Stimulated activated naive CD8-positive, alpha-beta T cell treated with anti-CD3 and anti-CD28 coated beads, Interleukin-15, amount 100 ng/mL, for 72 hours (primary cell): ENCODE measurements around the gene ZC3H6.
"Not testable (repeated sequence)": the region's sequence is repeated elsewhere in the genome, so short reads cannot be mapped to it uniquely, and the experiment has no call there.

Experiments used
- ATAC-seq: fragments of 150-1000 bp; cut with Tn5 transposase; 2 replicates; pipeline ENCODE4 v1.10.0; 2021; ENCODE audit warnings: mild to moderate bottlenecking, moderate library complexity
- DNase-seq, 2 donors: peaks; one replicate each; pipeline ENCODE4 v3.0.0; 2021 to 2022
- H3K27ac Mint-ChIP-seq, 2 donors: one replicate each; pipeline ENCODE4 v1.8.0; 2022; ENCODE audit warnings: mild to moderate bottlenecking in 2 of 2, mixed read lengths in 2 of 2, moderate library complexity in 2 of 2
- H3K27me3 Mint-ChIP-seq: one replicate; pipeline ENCODE4 v1.8.0; 2022; ENCODE audit warnings: mixed read lengths
- H3K4me1 Mint-ChIP-seq: one replicate; pipeline ENCODE4 v1.8.0; 2022; ENCODE audit warnings: mild to moderate bottlenecking, mixed read lengths
- H3K4me3 Mint-ChIP-seq, 2 donors: one replicate each; pipeline ENCODE4 v1.8.0; 2022; ENCODE audit warnings: mild to moderate bottlenecking in 2 of 2, mixed read lengths in 2 of 2, moderate library complexity in 1 of 2
- H3K9me3 Mint-ChIP-seq, 2 donors: one replicate each; pipeline ENCODE4 v1.8.0; 2022; ENCODE audit warnings: mixed read lengths in 2 of 2

Gene ZC3H6

GRCh38 chr2:112342067-112342550 lies 66.7 kb downstream of the ZC3H6 start:
- Mint-ChIP-seq H3K27ac (no peak overlapping the region), H3K4me3 (no peak overlapping the region), H3K27me3 (no peaks in the 10 kb centered on the region), H3K9me3 (peaks cover 0 to 7% of the 10 kb centered on the region in 2 donors), H3K4me1 (peaks cover 14% of the 10 kb centered on the region)
- ATAC-seq (no peak), DNase-seq (no peak)

GRCh38 chr2:112343827-112344585 lies 68.6 kb downstream of the ZC3H6 start:
- ATAC-seq (peak; percentile 60), DNase-seq (no peak)
- no peaks in the 10 kb centered on the region for H3K27me3 Mint-ChIP-seq
- no peak overlapping the region for H3K27ac Mint-ChIP-seq
- peaks cover 14% of the 10 kb centered on the region for H3K4me1 Mint-ChIP-seq
- peaks cover 0 to 7% of the 10 kb centered on the region in 2 donors for H3K9me3 Mint-ChIP-seq
- no peak overlapping the region for H3K4me3 Mint-ChIP-seq

GRCh38 chr2:112345030-112346027 lies 69.9 kb downstream of the ZC3H6 start:
- peak overlapping the region in 1 of 2 donors; percentile 8 for H3K27ac Mint-ChIP-seq
- no peak for DNase-seq

GRCh38 chr2:112352292-112352691 lies 76.9 kb downstream of the ZC3H6 start:
- H3K27me3 Mint-ChIP-seq, H3K4me1 Mint-ChIP-seq, ATAC-seq, H3K4me3 Mint-ChIP-seq, H3K9me3 Mint-ChIP-seq, DNase-seq: not testable (repeated sequence)
- H3K27ac Mint-ChIP-seq, result peak overlapping the region in 1 of 2 donors; percentile 55

More at GRCh38 chr2:112345030-112346027, 69.9 kb downstream of the ZC3H6 start:
- Mint-ChIP-seq H3K4me1 (peaks cover 14% of the 10 kb centered on the region), H3K27me3 (no peaks in the 10 kb centered on the region), H3K9me3 (peaks cover 0 to 7% of the 10 kb centered on the region in 2 donors), H3K4me3 (no peak overlapping the region)
- no peak for ATAC-seq

GRCh38 chr2:112352809-112353603 lies 77.6 kb downstream of the ZC3H6 start:
- not testable (repeated sequence) for H3K4me1 Mint-ChIP-seq, H3K9me3 Mint-ChIP-seq, H3K27ac Mint-ChIP-seq, H3K4me3 Mint-ChIP-seq, DNase-seq, H3K27me3 Mint-ChIP-seq, ATAC-seq

- H3K9me3 Mint-ChIP-seq, result not testable (repeated sequence)
These were observed 78.9 kb downstream of the ZC3H6 start for GRCh38 chr2:112354335-112354734.

GRCh38 chr2:112360055-112360454 lies 84.7 kb downstream of the ZC3H6 start:
- ATAC-seq, H3K9me3 Mint-ChIP-seq, H3K27me3 Mint-ChIP-seq, H3K27ac Mint-ChIP-seq, DNase-seq, H3K4me1 Mint-ChIP-seq, H3K4me3 Mint-ChIP-seq: not testable (repeated sequence)

More at GRCh38 chr2:112354335-112354734, 78.9 kb downstream of the ZC3H6 start:
- not testable (repeated sequence) for H3K4me1 Mint-ChIP-seq, H3K27me3 Mint-ChIP-seq, ATAC-seq, H3K27ac Mint-ChIP-seq, H3K4me3 Mint-ChIP-seq, DNase-seq
